Body of pancreas (tissue), 4 donors: Measurements from ENCODE around the gene ZNF536. TPM values are rescaled to one million over a fixed set of nuclear protein-coding genes. Genes with fewer than 3 reads are reported as not detected.

Experiments used
- ATAC-seq: fragments of 150-250 bp; one replicate; pipeline ENCODE4 v1.9.1; 2016
- DNase-seq, 4 donors: peaks; one replicate each; pipeline ENCODE4 v3.0.0-alpha.2; 2019
- H3K27ac ChIP-seq, 4 donors: fragments of 200-600 bp; sonication (generic); 1 replicate in 3 of 4; 2 replicates in 1 of 4; pipeline versions ENCODE4 v1.5.1 to v1.6.1; 2016 to 2019; ENCODE audit warnings: mild to moderate bottlenecking in 1 of 4, mixed read lengths in 1 of 4, moderate library complexity in 1 of 4
- H3K27me3 ChIP-seq, 2 donors: fragments of 200-600 bp; sonication (generic); one replicate each; pipeline ENCODE4 v1.6.0; 2016; ENCODE audit warnings: mild to moderate bottlenecking in 1 of 2
- H3K36me3 ChIP-seq, 2 donors: fragments of 200-600 bp; sonication (generic); replicated peaks in 1 of 2; 2 replicates each; pipeline ENCODE4 v1.5.1; 2016; ENCODE audit warnings: low read depth in 2 of 2; ENCODE audit not compliant: insufficient read depth in 1 of 2
- H3K4me1 ChIP-seq: fragments of 200-600 bp; sonication (generic); one replicate; pipeline ENCODE4 v1.6.0; 2016
- H3K4me3 ChIP-seq, 2 donors: fragments of 200-600 bp; sonication (generic); 1 replicate in 1 of 2; 2 replicates in 1 of 2; pipeline ENCODE4 v1.5.1; 2016 to 2019
- H3K9me3 ChIP-seq, 3 donors: fragments of 200-600 bp; sonication (generic); 1 replicate in 2 of 3; 2 replicates in 1 of 3; pipeline ENCODE4 v1.5.1; 2016
- POLR2A ChIP-seq, 3 donors: fragments of 450-650 bp; IDR thresholded peaks; one replicate each; pipeline ENCODE4 v1.6.1; 2016; ENCODE audit warnings: antibody characterized with exemption in 3 of 3, mild to moderate bottlenecking in 2 of 3
- WGBS, 2 donors: methylation state at CpG; one replicate each; pipeline ENCODE4 v1.1.5; 2017; 5-methylcytosine and 5-hydroxymethylcytosine counted together
- intact Hi-C: fragments of 100-400 bp; cut with DNase I; formaldehyde crosslinking; loops from one replicate; pipeline ENCODE4 v1.15.1; 2023
- total RNA-seq, 2 donors: library from RNA; depleted of rRNA; stranded (reverse); fragments of >200 nt; gene quantifications; one replicate each; pipeline ENCODE4 v1.1.0, GENCODE V29; 2016
- TF ChIP-seq, protein P1 (sequence below), 7 experiments: fragments of 450-650 bp in 4 of 7; fragments of 200-600 bp in 3 of 7; sonication (generic) in 3 of 7; IDR thresholded peaks; one replicate each; pipeline ENCODE4 v1.5.1; 2016 to 2019; ENCODE audit warnings: antibody characterized with exemption in 7 of 7

ZNF536 gene
- total RNA-seq, 2 donors from 2014 or later, result not detected

DNA sequence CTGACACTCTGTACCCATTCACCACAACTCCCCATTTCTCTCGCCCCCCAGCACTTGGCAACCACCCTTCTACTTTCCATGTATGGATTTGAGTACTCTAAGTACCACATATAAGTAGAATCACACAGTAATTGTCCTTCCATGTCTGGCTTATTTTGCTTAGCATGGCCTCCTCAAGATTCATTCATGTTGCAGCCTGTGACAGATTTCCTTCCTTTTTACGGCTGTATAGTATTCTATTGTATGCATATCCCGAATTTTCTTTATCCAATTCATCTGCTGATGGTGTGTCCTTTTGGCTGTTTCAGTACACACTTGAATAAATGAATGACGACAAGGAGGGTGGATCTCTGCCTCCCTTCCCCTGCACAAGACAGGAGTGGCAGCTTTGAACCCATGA, 95.1 kb downstream of the ZNF536 start:
- Histone ChIP-seq H3K36me3 (no peaks in the 10 kb centered on the region), H3K9me3 (no peaks in the 10 kb centered on the region), H3K27ac (no peak overlapping the region), H3K27me3 (no peaks in the 10 kb centered on the region), H3K4me1 (no peaks in the 10 kb centered on the region), H3K4me3 (no peak overlapping the region)
- ATAC-seq (no peak), DNase-seq (no peak)
- 70 to 76% methylated on average over 4 of the region's 4 CpGs for WGBS, 2 donors
- no peak for TF ChIP-seq POLR2A (IDR thresholded peaks at IDR 0.05)
- TF ChIP-seq, protein P1, sequence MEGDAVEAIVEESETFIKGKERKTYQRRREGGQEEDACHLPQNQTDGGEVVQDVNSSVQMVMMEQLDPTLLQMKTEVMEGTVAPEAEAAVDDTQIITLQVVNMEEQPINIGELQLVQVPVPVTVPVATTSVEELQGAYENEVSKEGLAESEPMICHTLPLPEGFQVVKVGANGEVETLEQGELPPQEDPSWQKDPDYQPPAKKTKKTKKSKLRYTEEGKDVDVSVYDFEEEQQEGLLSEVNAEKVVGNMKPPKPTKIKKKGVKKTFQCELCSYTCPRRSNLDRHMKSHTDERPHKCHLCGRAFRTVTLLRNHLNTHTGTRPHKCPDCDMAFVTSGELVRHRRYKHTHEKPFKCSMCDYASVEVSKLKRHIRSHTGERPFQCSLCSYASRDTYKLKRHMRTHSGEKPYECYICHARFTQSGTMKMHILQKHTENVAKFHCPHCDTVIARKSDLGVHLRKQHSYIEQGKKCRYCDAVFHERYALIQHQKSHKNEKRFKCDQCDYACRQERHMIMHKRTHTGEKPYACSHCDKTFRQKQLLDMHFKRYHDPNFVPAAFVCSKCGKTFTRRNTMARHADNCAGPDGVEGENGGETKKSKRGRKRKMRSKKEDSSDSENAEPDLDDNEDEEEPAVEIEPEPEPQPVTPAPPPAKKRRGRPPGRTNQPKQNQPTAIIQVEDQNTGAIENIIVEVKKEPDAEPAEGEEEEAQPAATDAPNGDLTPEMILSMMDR (IDR thresholded peaks at IDR 0.05), result no peak
- intact Hi-C loops, result no loop called here

DNA sequence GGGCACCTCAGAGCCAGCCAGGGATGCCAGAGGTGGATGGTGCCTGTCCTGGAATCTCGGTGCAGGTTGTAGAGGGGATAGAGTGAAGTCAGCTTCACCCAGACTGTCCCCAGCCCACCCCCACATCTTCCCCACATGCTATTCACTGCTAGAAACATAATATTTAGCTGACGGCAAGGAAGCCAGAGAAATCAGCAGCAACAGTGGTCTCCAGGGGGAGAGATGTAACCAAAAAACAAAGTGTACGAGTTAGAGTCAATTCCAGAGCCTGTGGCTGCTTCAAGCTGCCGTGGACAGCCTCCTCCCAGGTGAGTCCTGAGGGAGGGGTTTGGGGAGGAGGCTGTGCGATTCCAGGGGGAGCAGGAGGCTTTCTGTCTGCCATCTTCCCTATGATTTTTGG, 97.6 kb downstream of the ZNF536 start:
- no peak for ATAC-seq
- intact Hi-C loops, result no loop called here

DNA sequence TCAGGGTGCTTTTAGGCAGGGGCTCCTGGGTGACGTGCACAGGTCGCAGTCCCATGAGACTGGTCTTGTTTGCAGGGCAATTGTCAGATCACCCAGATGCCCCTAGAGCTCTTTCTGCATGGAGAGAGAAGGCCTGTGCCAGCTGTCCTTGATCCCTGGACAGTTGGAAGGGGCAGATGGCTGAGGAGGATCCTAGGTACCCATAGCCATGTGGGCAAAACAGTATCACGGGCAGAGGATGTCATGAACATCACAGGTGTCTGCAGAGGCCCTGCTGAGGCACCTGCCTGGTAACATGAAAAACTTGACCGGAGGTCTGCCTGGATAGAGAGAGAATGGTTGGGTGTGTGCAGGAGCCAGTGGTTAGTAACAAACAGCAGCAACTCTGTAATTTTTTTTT, 99.3 kb downstream of the ZNF536 start:
- H3K4me3 ChIP-seq, result no peak overlapping the region
- no peak overlapping the region for H3K27ac ChIP-seq
- intact Hi-C loops, result no loop called here
- WGBS, 2 donors, result 83 to 86% methylated on average over 4 of the region's 4 CpGs
- peaks cover 0 to 6% (median 0%) of the 10 kb centered on the region in 3 donors for H3K9me3 ChIP-seq
- H3K36me3 ChIP-seq, result no peaks in the 10 kb centered on the region
- TF ChIP-seq, protein P1 (IDR thresholded peaks at IDR 0.05), result no peak
- TF ChIP-seq POLR2A (IDR thresholded peaks at IDR 0.05), result no peak
- DNase-seq, result no peak
- H3K4me1 ChIP-seq, result no peaks in the 10 kb centered on the region
- no peaks in the 10 kb centered on the region for H3K27me3 ChIP-seq
- no peak for ATAC-seq

More for the DNA sequence above, 97.6 kb downstream of the ZNF536 start:
- Histone ChIP-seq H3K27ac (no peak overlapping the region), H3K36me3 (no peaks in the 10 kb centered on the region), H3K4me3 (no peak overlapping the region), H3K4me1 (no peaks in the 10 kb centered on the region), H3K27me3 (no peaks in the 10 kb centered on the region), H3K9me3 (peaks cover 0 to 6% (median 0%) of the 10 kb centered on the region in 3 donors)
- DNase-seq, result no peak
- 35 to 47% methylated on average over 5 of the region's 5 CpGs for WGBS, 2 donors
- TF ChIP-seq POLR2A (IDR thresholded peaks at IDR 0.05), result no peak

- ATAC-seq (no peak), DNase-seq (no peak)
- intact Hi-C loops, result no loop called here
- H3K36me3 ChIP-seq, result no peaks in the 10 kb centered on the region
- TF ChIP-seq POLR2A (IDR thresholded peaks at IDR 0.05), result no peak
- TF ChIP-seq, protein P1 (IDR thresholded peaks at IDR 0.05), result no peak
- no peak overlapping the region for H3K27ac ChIP-seq
- 62 to 75% methylated on average over 5 of the region's 5 CpGs for WGBS, 2 donors
- peaks cover 0 to 6% (median 0%) of the 10 kb centered on the region in 3 donors for H3K9me3 ChIP-seq
- no peaks in the 10 kb centered on the region for H3K27me3 ChIP-seq
- no peaks in the 10 kb centered on the region for H3K4me1 ChIP-seq
- no peak overlapping the region for H3K4me3 ChIP-seq
Measured at GRCh38 chr19:30473334-30473867, 101.2 kb downstream of the ZNF536 start.

DNA sequence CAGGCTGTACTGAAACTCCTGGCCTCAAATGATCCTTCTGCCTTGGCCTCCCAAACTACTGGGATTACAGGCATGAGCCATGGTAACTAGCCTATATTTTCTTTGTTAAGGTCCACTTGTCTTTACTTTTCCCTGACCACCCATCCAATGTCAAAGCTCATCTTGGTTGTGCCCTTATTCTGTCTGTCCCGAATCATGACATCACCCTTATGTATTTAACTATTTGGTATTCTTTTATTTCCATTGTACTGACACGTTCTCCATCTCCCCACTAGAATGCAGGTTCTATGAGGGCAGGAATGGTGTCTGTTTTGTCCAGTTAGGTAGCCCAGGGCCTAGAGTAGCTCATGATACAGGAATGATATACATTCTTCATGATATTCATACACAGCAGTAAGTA, 104.8 kb downstream of the ZNF536 start:
- Histone ChIP-seq H3K9me3 (peaks cover 0 to 6% (median 0%) of the 10 kb centered on the region in 3 donors), H3K27ac (no peak overlapping the region), H3K4me1 (no peaks in the 10 kb centered on the region), H3K4me3 (no peak overlapping the region), H3K36me3 (no peaks in the 10 kb centered on the region), H3K27me3 (no peaks in the 10 kb centered on the region)
- DNase-seq, result no peak
- TF ChIP-seq, protein P1 (IDR thresholded peaks at IDR 0.05), result no peak
- no peak for TF ChIP-seq POLR2A (IDR thresholded peaks at IDR 0.05)
- intact Hi-C loops, result no loop called here
- ATAC-seq, result no peak
- 44 to 63% methylated on average over 2 of the region's 2 CpGs for WGBS, 2 donors
